Fibroblast of skin of right quadriceps (primary cell): ENCODE data around the gene POLG2.
"Not testable (repeated sequence)": the region's sequence is repeated elsewhere in the genome, so short reads cannot be mapped to it uniquely, and the experiment has no call there.

Experiments used
- DNase-seq: peaks from one replicate; pipeline ENCODE4 v3.0.0-alpha.2; 2013

Gene POLG2

GRCh38 chr17:64439521-64439920 lies 57.3 kb downstream of the POLG2 start:
- not testable (repeated sequence) for DNase-seq

GRCh38 chr17:64437944-64438525 lies 58.8 kb downstream of the POLG2 start:
- DNase-seq, result no peak

GRCh38 chr17:64431534-64431933 lies 65.3 kb downstream of the POLG2 start:
- no peak for DNase-seq

- DNase-seq, result not testable (repeated sequence)
Measured at GRCh38 chr17:64430036-64430435, 66.8 kb downstream of the POLG2 start.

GRCh38 chr17:64428406-64428805 lies 68.4 kb downstream of the POLG2 start:
- no peak for DNase-seq
